SK-N-SH (cell line): ENCODE measurements around the gene PRIMPOL. TPM values are rescaled to one million over a fixed set of nuclear protein-coding genes. Genes with fewer than 3 reads are reported as not detected.

Source experiments
- CTCF ChIA-PET: fragments of 300-600, 350-600 bp; formaldehyde crosslinking; extraction: SDS; loops from one replicate; lab custom pipeline; 2021; lab: Yijun Ruan, JAX
- POLR2A ChIA-PET: fragments of 350-600 bp; sonication (Branson Sonifier 250); formaldehyde crosslinking; extraction: SDS; loops from one replicate; lab custom pipeline; 2020; ENCODE audit warnings: antibody characterized with exemption, inconsistent platforms; lab: Yijun Ruan, JAX
- DNase-seq: peaks from one replicate; pipeline ENCODE4 v3.0.0; 2012
- H2AFZ ChIP-seq: fragments of 200-600 bp; sonication (generic); 2 replicates; pipeline ENCODE4 v1.8.1; 2016; ENCODE audit warnings: antibody characterized with exemption, mild to moderate bottlenecking, low read depth
- H3F3A ChIP-seq: fragments of 200-600 bp; sonication (generic); replicated peaks from 2 replicates; pipeline ENCODE3; 2016; ENCODE audit warnings: antibody characterized with exemption, mild to moderate bottlenecking; ENCODE audit not compliant: insufficient read depth
- H3K27ac ChIP-seq, 2 experiments: fragments of 200-500 bp in 1 of 2; fragments of 200-600 bp in 1 of 2; sonication (Bioruptor generic) in 1 of 2; sonication (generic), shearing (Covaris generic) in 1 of 2; 2 replicates each; pipeline versions ENCODE4 v1.5.1 to v1.6.1; 2014 to 2016; ENCODE audit warnings: low read depth in 2 of 2, inconsistent platforms in 1 of 2, low read length in 1 of 2, mild to moderate bottlenecking in 1 of 2, mixed read lengths in 1 of 2
- H3K27me3 ChIP-seq: fragments of 200-600 bp; sonication (generic), shearing (Covaris generic); 2 replicates; pipeline ENCODE4 v1.6.1; 2016; ENCODE audit warnings: mixed run types; ENCODE audit not compliant: insufficient read depth
- H3K36me3 ChIP-seq, 2 experiments: fragments of 200-500 bp in 1 of 2; fragments of 200-600 bp in 1 of 2; sonication (Bioruptor generic) in 1 of 2; sonication (generic) in 1 of 2; replicated peaks in 1 of 2; 2 replicates each; pipeline versions ENCODE3 to v1.5.1; 2014 to 2016; ENCODE audit warnings: low read length in 1 of 2, mild to moderate bottlenecking in 1 of 2; ENCODE audit not compliant: insufficient read depth in 2 of 2, control insufficient read depth in 1 of 2
- H3K4me1 ChIP-seq, 2 experiments: fragments of 200-500 bp in 1 of 2; fragments of 200-600 bp in 1 of 2; sonication (Bioruptor generic) in 1 of 2; sonication (generic), shearing (Covaris generic) in 1 of 2; 2 replicates each; pipeline versions ENCODE4 v1.5.1 to v1.6.1; 2014 to 2016; ENCODE audit warnings: low read depth in 1 of 2, low read length in 1 of 2, mixed run types in 1 of 2; ENCODE audit not compliant: insufficient read depth in 2 of 2, control insufficient read depth in 1 of 2
- H3K4me2 ChIP-seq: fragments of 200-600 bp; sonication (generic), shearing (Covaris generic); 2 replicates; pipeline ENCODE4 v1.6.1; 2017; ENCODE audit warnings: mixed run types
- H3K4me3 ChIP-seq, 2 experiments: fragments of 200-500 bp in 1 of 2; fragments of 200-600 bp in 1 of 2; sonication (Bioruptor generic) in 1 of 2; sonication (generic), shearing (Covaris generic) in 1 of 2; 2 replicates each; pipeline versions ENCODE4 v1.5.1 to v1.8.1; 2014 to 2016; ENCODE audit warnings: low read depth in 2 of 2, inconsistent platforms in 1 of 2, low read length in 1 of 2, mild to moderate bottlenecking in 1 of 2, mixed read lengths in 1 of 2, moderate library complexity in 1 of 2
- H3K79me2 ChIP-seq: fragments of 200-600 bp; sonication (generic); 2 replicates; pipeline ENCODE4 v1.8.1; 2017; ENCODE audit warnings: mild to moderate bottlenecking; ENCODE audit not compliant: insufficient read depth
- H3K9ac ChIP-seq: fragments of 200-600 bp; sonication (generic); 2 replicates; pipeline ENCODE4 v1.6.1; 2017; ENCODE audit warnings: mixed run types
- H3K9me2 ChIP-seq: fragments of 200-600 bp; sonication (generic); 2 replicates; pipeline ENCODE4 v1.6.1; 2017; ENCODE audit warnings: mixed run types
- H3K9me3 ChIP-seq: fragments of 200-600 bp; sonication (generic); 2 replicates; pipeline ENCODE4 v1.6.1; 2017; ENCODE audit warnings: mixed run types, mild to moderate bottlenecking, moderate library complexity
- H4K20me1 ChIP-seq: fragments of 200-600 bp; sonication (generic); 2 replicates; pipeline ENCODE4 v1.6.1; 2017; ENCODE audit warnings: mild to moderate bottlenecking, mixed run types; ENCODE audit not compliant: insufficient read depth
- CTCF ChIP-seq: fragments of 200-600 bp; sonication (generic); IDR thresholded peaks from 2 replicates; pipeline ENCODE4 v1.6.1; 2017; ENCODE audit warnings: antibody characterized with exemption, mild to moderate bottlenecking, moderate library complexity
- ELF1 ChIP-seq: IDR thresholded peaks from 2 replicates; pipeline ENCODE4 v1.4.0; 2012
- EP300 ChIP-seq, 2 experiments: IDR thresholded peaks; 2 replicates each; pipeline versions ENCODE4 v1.4.0 to v1.6.1; 2012; ENCODE audit warnings: borderline replicate concordance in 1 of 2, low read depth in 1 of 2, low read length in 1 of 2
- EZH2phosphoT487 ChIP-seq: fragments of 200-600 bp; sonication (generic); IDR thresholded peaks from 2 replicates; pipeline ENCODE4 v1.6.1; 2017; ENCODE audit warnings: low read depth, mixed run types, mild to moderate bottlenecking, antibody characterized with exemption, moderate library complexity, borderline replicate concordance
- FOXJ3 ChIP-seq: sonication (generic); formaldehyde crosslinking; IDR thresholded peaks from 2 replicates; pipeline ENCODE4 v1.5.1; 2020; ENCODE audit warnings: mild to moderate bottlenecking, missing genetic modification reagents
- FOXM1 ChIP-seq: IDR thresholded peaks from 2 replicates; pipeline ENCODE4 v1.4.0; 2012; ENCODE audit warnings: low read depth, mild to moderate bottlenecking
- GATA2 ChIP-seq: sonication (generic); formaldehyde crosslinking; IDR thresholded peaks from 2 replicates; pipeline ENCODE4 v1.5.0; 2020; ENCODE audit warnings: mild to moderate bottlenecking, missing genetic modification reagents
- IRF3 ChIP-seq: fragments of 150-350 bp; IDR thresholded peaks from 2 replicates; pipeline ENCODE4 v1.6.1; 2016; ENCODE audit warnings: mild to moderate bottlenecking, low read depth, low read length
- MAX ChIP-seq: IDR thresholded peaks from 2 replicates; pipeline ENCODE4 v1.4.0; 2012; ENCODE audit warnings: low read depth
- MEF2A ChIP-seq: IDR thresholded peaks from 2 replicates; pipeline ENCODE4 v1.4.0; 2012; ENCODE audit warnings: low read depth, borderline replicate concordance
- MXI1 ChIP-seq: IDR thresholded peaks from 2 replicates; pipeline ENCODE4 v1.6.1; 2012; ENCODE audit warnings: mild to moderate bottlenecking, low read depth, low read length, improper control_type of control experiment
- NRF1 ChIP-seq: IDR thresholded peaks from 2 replicates; pipeline ENCODE4 v1.6.1; 2012; ENCODE audit warnings: low read depth, mild to moderate bottlenecking, low read length
- RCOR1 ChIP-seq: fragments of 150-350 bp; IDR thresholded peaks from 2 replicates; pipeline ENCODE4 v1.6.1; 2017; ENCODE audit warnings: antibody characterized with exemption, low read length
- REST ChIP-seq: IDR thresholded peaks from 2 replicates; pipeline ENCODE4 v1.6.1; 2012; ENCODE audit warnings: mild to moderate bottlenecking, low read depth, low read length, moderate library complexity
- RXRA ChIP-seq: IDR thresholded peaks from 2 replicates; pipeline ENCODE4 v1.4.0; 2012; ENCODE audit warnings: low read depth, mild to moderate bottlenecking, borderline replicate concordance
- SIN3A ChIP-seq: IDR thresholded peaks from 2 replicates; pipeline ENCODE4 v1.6.1; 2012; ENCODE audit warnings: low read depth, mild to moderate bottlenecking, low read length, moderate library complexity, borderline replicate concordance
- SMC3 ChIP-seq: IDR thresholded peaks from 2 replicates; pipeline ENCODE4 v1.6.1; 2012; ENCODE audit warnings: low read depth, low read length, improper control_type of control experiment
- TAF1 ChIP-seq: IDR thresholded peaks from 2 replicates; pipeline ENCODE4 v1.6.1; 2012; ENCODE audit warnings: low read depth, mild to moderate bottlenecking, low read length, moderate library complexity, borderline replicate concordance
- USF1 ChIP-seq: IDR thresholded peaks from 2 replicates; pipeline ENCODE4 v1.4.0; 2012; ENCODE audit warnings: low read depth, borderline replicate concordance
- YY1 ChIP-seq: IDR thresholded peaks from 2 replicates; pipeline ENCODE4 v1.4.0; 2012; ENCODE audit warnings: low read depth, mild to moderate bottlenecking
- WGBS: methylation state at CpG from one replicate; pipeline ENCODE4 v1.1.6; 2017; ENCODE audit warnings: low lambda C conversion rate; 5-methylcytosine and 5-hydroxymethylcytosine counted together
- polyA plus RNA-seq, 3 experiments: library from polyadenylated mRNA; depleted of rRNA; stranded (reverse); fragments of >200 nt; gene quantifications; 2 replicates each; pipeline ENCODE4 v1.2.3, GENCODE V29; 2012

Gene PRIMPOL
- polyA plus RNA-seq, 1 of the 3 experiments (the other 2 are of a cell fraction) = 8.0 TPM

- POLR2A ChIA-PET = no interaction called here
- 50% methylated on average over 3 of the region's 3 CpGs for WGBS
- peak overlapping the region; percentile 19; the same call in 1 of the 2 replicates for H3K9ac ChIP-seq
- no peaks in the 10 kb centered on the region for H3K27me3 ChIP-seq
- no peak overlapping the region for H3K4me3 ChIP-seq
- CTCF ChIA-PET = no interaction called here
- no peak for DNase-seq
- peak overlapping the region; percentile 35 to 63; a peak in 3 of 4 replicates for H3K27ac ChIP-seq
- peak overlapping the region; percentile 59 for H3K4me2 ChIP-seq
- no peaks in the 10 kb centered on the region for H3K9me2 ChIP-seq
- H2AFZ ChIP-seq = peak overlapping the region; percentile 57; the same call in 1 of the 2 replicates
- no peaks in the 10 kb centered on the region for H4K20me1 ChIP-seq
- H3K36me3 ChIP-seq = peaks cover 6 to 20% of the 10 kb centered on the region in 2 experiments
- H3K4me1 ChIP-seq = peaks cover 0 to 12% of the 10 kb centered on the region in 2 experiments; a peak in 1 of 4 replicates
- H3K79me2 ChIP-seq = no peaks in the 10 kb centered on the region
- TF ChIP-seq EZH2phosphoT487 = no peak
- no peak for TF ChIP-seq SMC3
- no peak for TF ChIP-seq SIN3A
- TF ChIP-seq TAF1 = no peak
- no peak for TF ChIP-seq MAX
- TF ChIP-seq EP300 (IDR thresholded peaks at IDR 0.05; ENCODE audit: borderline replicate concordance in 1 of 2, low read depth in 1 of 2, low read length in 1 of 2) = no peak
- no peak for TF ChIP-seq USF1
- no peak for TF ChIP-seq YY1
- TF ChIP-seq CTCF = no peak
- TF ChIP-seq MEF2A = no peak
- no peak for TF ChIP-seq FOXJ3 (CRISPR knock-in tag)
- no peak for TF ChIP-seq REST
- no peak for TF ChIP-seq IRF3
- no peak for TF ChIP-seq RCOR1
- no peak for TF ChIP-seq ELF1
- TF ChIP-seq GATA2 (CRISPR knock-in tag) = no peak
- TF ChIP-seq RXRA = no peak
- no peak for TF ChIP-seq NRF1
- TF ChIP-seq MXI1 = no peak
- no peak for TF ChIP-seq FOXM1
- H3K9me3 ChIP-seq = no peaks in the 10 kb centered on the region; the same call in 1 of the 2 replicates
- peaks cover 10% of the 10 kb centered on the region for H3F3A ChIP-seq
Observed at GRCh38 chr4:184688005-184688404, 38.5 kb downstream of the PRIMPOL start.
